ENCODE data around the gene CRTC1. TPM values are rescaled to one million over a fixed set of nuclear protein-coding genes. Genes with fewer than 3 reads are reported as not detected.
A peak's percentile ranks its signal among the peaks of the same experiment; 100 is the strongest.

Gene CRTC1
- total and polyA plus RNA-seq, 8 donors = 5.2 to 18.1 (median 7.5) TPM

DNA sequence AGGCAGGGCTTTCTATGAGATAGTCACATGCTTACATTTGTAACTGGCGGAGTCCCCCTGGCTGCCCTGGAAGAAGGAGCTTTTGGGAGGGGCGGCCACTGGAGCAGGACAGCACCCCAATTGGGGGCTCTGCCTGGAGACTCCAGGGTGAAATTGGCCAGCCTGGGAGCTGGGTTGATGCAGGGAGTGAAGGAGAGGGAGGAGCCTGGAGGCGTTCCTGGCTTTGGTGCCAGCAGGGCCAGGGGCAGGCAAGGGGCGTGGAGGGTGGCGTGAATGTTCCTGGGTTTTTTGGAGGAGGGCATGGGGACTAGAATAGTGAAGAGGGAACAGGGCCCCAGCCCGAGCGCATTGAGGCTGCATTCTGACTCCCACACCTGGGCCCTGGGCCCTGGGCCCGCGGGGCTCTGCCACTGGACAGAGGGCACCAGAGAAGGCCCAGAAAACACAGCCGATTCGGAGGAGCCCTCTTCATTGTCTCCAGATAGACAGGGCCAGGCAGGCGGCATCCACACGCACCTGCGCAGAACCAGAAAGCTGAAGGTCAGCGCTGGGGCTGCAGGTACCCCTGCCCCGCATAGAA is 78.1 kb downstream of the CRTC1 start:
- Histone ChIP-seq H3K9me3 (no peaks in the 10 kb centered on the region), H3K27me3 (no peaks in the 10 kb centered on the region), H3K4me3 (peak overlapping the region in 2 of 4 donors; percentile 12 to 21), H3K36me3 (no peaks in the 10 kb centered on the region), H3K4me1 (peaks cover 15 to 21% (median 17%) of the 10 kb centered on the region in 3 donors), H3K27ac (peak overlapping the region; percentile 62 to 78 (median 69))
- no peak for FAIRE-seq
- WGBS, 2 donors = 85 to 89% methylated on average over 14 to 16 of the region's 16 CpGs
- peak in 1 of 6 donors; percentile 79 for DNase-seq
- intact Hi-C loops (cut with DNase I) = no loop called here
- ATAC-seq = peak in 1 of 4 donors; percentile 1
- TF ChIP-seq CTCF (IDR thresholded peaks at IDR 0.05) = no peak

GRCh38 chr19:18762125-18763023 is 78.9 kb downstream of the CRTC1 start:
- DNase-seq = peak; percentile 92 to 99 (median 98)
- Histone ChIP-seq H3K36me3 (no peaks in the 10 kb centered on the region), H3K27ac (peak overlapping the region; percentile 62 to 78 (median 69)), H3K27me3 (no peaks in the 10 kb centered on the region), H3K9me3 (no peaks in the 10 kb centered on the region), H3K4me1 (peaks cover 15 to 21% (median 17%) of the 10 kb centered on the region in 3 donors), H3K4me3 (peak overlapping the region in 2 of 4 donors; percentile 12 to 21)
- intact Hi-C loops (cut with DNase I) = no loop called here
- TF ChIP-seq CTCF (IDR thresholded peaks at IDR 0.05) = no peak
- ATAC-seq = peak; percentile 92 to 97 (median 96)
- 11 to 16% methylated on average over 34 to 35 of the region's 35 CpGs for WGBS, 2 donors
- peak; percentile 37 for FAIRE-seq

DNA sequence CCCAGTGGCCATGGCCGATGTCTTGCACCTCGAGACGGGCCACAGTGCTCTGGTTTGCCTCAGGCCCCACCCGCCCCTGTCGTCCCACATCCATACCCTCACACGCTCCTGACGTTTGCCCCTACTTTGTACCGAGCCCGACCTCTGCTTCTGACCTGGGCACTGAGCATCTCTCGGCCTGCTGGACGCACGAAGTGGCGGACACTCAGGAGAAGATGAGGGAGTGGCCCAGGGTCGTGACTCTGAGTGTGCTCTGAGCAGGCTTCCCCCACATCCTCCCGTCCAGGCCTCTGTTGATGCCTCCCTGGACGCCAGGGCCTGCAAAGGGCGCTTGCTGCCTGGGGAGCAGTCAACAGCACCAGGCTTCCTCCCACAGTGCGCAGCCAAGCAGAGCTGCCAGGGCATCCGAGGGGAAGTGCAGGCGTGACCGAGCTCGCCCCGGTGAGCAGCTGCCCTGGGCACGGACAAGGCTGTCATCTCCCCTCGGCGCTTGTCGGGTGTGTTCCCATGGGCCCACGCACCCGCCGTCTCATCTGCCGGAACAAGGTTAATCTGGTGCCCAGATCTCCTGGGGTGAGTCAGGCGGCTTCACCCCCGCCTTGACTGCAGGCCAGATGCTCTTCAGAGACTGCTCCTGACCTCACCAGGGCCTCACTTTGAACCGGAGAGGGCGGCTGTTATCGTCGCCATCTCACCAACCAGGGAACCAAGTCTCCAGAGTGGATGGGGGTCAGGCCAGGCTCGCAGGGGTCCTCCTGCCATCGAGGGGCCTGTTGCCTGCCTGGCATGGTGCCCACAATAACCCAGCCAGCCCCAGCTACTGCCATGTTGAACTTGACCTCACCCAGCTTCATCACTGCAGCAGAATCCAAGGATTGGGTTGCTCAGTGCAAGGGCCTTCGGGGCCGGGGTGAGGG is 80.5 kb downstream of the CRTC1 start:
- FAIRE-seq (no peak), ATAC-seq (peak in 1 of 4 donors; percentile 0)

DNA sequence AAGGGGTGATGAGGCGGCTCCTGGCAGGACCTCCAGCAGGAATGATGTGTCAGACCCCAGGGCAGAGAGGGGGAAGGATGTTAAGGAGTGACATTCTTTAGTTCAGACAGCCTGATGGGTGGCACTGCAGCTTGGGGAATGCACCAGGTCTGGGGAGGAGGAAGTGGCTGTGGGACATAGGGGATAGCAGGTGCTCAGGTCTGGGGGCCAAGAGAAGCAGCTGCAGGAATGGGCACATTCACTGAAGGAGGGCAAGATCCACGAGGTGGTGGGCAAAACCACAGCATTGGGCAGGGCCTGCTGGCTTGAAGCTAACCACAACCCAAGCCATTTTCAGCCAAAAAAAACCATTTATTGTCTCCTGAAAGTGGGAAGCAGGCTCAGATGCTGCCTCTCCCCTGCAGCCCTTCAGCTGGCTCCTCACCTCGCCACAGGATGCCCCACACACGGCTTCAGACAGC is 81.1 kb downstream of the CRTC1 start:
- FAIRE-seq (no peak), DNase-seq (no peak), ATAC-seq (no peak)
- peaks cover 15 to 21% (median 17%) of the 10 kb centered on the region in 3 donors for H3K4me1 ChIP-seq
- no peaks in the 10 kb centered on the region for H3K9me3 ChIP-seq
- peak overlapping the region in 1 of 4 donors; percentile 28 for H3K27ac ChIP-seq
- intact Hi-C loops (cut with DNase I) = no loop called here
- TF ChIP-seq CTCF (IDR thresholded peaks at IDR 0.05) = no peak
- H3K4me3 ChIP-seq = no peak overlapping the region
- no peaks in the 10 kb centered on the region for H3K36me3 ChIP-seq
- no peaks in the 10 kb centered on the region for H3K27me3 ChIP-seq
- 65 to 79% methylated on average over 4 of the region's 4 CpGs for WGBS, 2 donors

More for the DNA sequence above, 80.5 kb downstream of the CRTC1 start:
- TF ChIP-seq CTCF (IDR thresholded peaks at IDR 0.05) = no peak
- H3K27me3 ChIP-seq = no peaks in the 10 kb centered on the region
- H3K9me3 ChIP-seq = no peaks in the 10 kb centered on the region
- H3K27ac ChIP-seq = peak overlapping the region in 1 of 4 donors; percentile 43
- DNase-seq = peak in 1 of 6 donors; percentile 79
- H3K4me3 ChIP-seq = no peak overlapping the region
- WGBS, 2 donors = 88 to 89% methylated on average over 41 of the region's 41 CpGs
- intact Hi-C loops (cut with DNase I) = no loop called here
- H3K36me3 ChIP-seq = no peaks in the 10 kb centered on the region
- peaks cover 15 to 21% (median 17%) of the 10 kb centered on the region in 3 donors for H3K4me1 ChIP-seq

Data from pancreas (tissue), 10 donors.